OCI-LY7 (cell line): ENCODE measurements around the gene UBQLN1.

Source experiments
- EZH2phosphoT487 ChIP-seq: fragments of 200-600 bp; sonication (generic); IDR thresholded peaks from 2 replicates; pipeline ENCODE4 v1.6.1; 2018; ENCODE audit warnings: low read depth, borderline replicate concordance, mild to moderate bottlenecking, mixed run types, antibody characterized with exemption, low read length, moderate library complexity, mixed read lengths
- TF ChIP-seq, protein P1 (sequence below): fragments of 200-600 bp; sonication (generic); conservative IDR thresholded peaks from 2 replicates; pipeline ENCODE4 v1.5.1; 2014; ENCODE audit warnings: mild to moderate bottlenecking, antibody characterized with exemption, low read length, moderate library complexity, mixed read lengths

DNA sequence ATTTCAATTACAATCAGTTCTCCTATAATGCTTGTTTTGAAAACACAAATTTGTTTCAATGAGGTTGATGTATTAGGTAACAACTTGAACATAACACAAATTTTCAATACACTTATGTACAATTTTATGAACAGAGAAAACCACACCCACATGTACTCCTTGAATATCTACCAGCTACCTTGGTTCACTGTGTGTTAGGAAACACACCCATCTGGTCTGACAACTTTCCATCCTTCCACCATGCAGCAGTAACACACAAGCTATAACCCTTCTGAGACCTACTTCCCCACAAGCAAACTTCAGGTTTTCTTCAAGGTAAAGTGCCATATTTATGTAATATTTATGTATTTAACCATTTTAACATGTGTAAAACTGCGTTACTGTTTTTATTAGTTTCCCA, 36.4 kb upstream of the UBQLN1 start:
- TF ChIP-seq, protein P1, sequence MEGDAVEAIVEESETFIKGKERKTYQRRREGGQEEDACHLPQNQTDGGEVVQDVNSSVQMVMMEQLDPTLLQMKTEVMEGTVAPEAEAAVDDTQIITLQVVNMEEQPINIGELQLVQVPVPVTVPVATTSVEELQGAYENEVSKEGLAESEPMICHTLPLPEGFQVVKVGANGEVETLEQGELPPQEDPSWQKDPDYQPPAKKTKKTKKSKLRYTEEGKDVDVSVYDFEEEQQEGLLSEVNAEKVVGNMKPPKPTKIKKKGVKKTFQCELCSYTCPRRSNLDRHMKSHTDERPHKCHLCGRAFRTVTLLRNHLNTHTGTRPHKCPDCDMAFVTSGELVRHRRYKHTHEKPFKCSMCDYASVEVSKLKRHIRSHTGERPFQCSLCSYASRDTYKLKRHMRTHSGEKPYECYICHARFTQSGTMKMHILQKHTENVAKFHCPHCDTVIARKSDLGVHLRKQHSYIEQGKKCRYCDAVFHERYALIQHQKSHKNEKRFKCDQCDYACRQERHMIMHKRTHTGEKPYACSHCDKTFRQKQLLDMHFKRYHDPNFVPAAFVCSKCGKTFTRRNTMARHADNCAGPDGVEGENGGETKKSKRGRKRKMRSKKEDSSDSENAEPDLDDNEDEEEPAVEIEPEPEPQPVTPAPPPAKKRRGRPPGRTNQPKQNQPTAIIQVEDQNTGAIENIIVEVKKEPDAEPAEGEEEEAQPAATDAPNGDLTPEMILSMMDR, result no peak
- no peak for TF ChIP-seq EZH2phosphoT487
